Ramos (cell line): ENCODE data around the gene RYR3.

ENCODE experiments used
- in situ Hi-C: fragments of 300-500 bp; cut with MboI; formaldehyde crosslinking; loops from one replicate; pipeline ENCODE4 v1.14.3; 2022; ENCODE audit warnings: low sequenced_read_pairs; ENCODE audit not compliant: unreplicated experiment

Gene RYR3

GRCh38 chr15:33315044-33315443 lies 4.3 kb downstream of the RYR3 start:
- in situ Hi-C loops: no loop called here

GRCh38 chr15:33317896-33318295 lies 7.1 kb downstream of the RYR3 start:
- in situ Hi-C loops: no loop called here

- in situ Hi-C loops: no loop called here
Observed at GRCh38 chr15:33320017-33320416, 9.2 kb downstream of the RYR3 start.

GRCh38 chr15:33322091-33322490 lies 11.3 kb downstream of the RYR3 start:
- in situ Hi-C loops: no loop called here

- in situ Hi-C loops: no loop called here
Observed at GRCh38 chr15:33324609-33325008, 13.8 kb downstream of the RYR3 start.

GRCh38 chr15:33326908-33327307 lies 16.1 kb downstream of the RYR3 start:
- in situ Hi-C loops: no loop called here

GRCh38 chr15:33328106-33328505 lies 17.3 kb downstream of the RYR3 start:
- in situ Hi-C loops: no loop called here

DNA sequence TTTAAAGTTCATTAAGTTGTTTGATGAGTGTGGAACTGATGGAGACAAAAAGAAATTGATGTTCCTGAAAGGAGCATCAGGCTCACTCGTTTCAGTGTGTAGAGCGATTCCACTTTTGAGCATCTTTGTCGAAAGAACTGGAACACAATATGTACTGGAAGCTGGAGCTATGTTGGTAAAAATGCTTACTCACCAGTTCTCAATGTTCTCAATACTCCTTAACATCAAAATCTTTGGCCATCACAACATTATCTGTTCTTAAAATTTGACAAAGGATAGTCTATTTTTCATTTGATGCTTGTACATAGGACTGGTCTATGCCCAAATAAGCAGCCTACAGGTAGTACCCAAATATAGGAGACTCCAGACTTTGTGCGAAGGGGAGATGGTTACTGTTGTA lies 18.7 kb downstream of the RYR3 start:
- in situ Hi-C loops: no loop called here

DNA sequence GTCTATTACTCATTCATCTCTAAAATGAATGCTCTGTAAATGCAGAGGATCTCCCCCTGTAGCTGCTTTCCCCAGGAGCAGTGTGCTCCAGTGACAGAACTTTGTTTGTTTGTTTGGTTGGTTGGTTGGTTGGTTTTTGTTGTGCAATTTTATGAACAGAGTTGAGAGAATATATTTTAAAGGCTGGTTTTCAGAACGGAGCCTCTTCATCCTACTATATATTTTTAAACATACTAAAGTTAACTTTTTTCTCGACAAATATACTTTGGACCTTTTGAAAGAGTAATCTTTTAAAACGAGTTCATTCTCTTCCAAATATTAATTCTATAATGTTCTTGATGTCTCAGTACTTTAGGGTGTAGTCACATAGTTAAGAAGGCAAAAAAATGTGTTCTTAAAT lies 20.2 kb downstream of the RYR3 start:
- in situ Hi-C loops: no loop called here

DNA sequence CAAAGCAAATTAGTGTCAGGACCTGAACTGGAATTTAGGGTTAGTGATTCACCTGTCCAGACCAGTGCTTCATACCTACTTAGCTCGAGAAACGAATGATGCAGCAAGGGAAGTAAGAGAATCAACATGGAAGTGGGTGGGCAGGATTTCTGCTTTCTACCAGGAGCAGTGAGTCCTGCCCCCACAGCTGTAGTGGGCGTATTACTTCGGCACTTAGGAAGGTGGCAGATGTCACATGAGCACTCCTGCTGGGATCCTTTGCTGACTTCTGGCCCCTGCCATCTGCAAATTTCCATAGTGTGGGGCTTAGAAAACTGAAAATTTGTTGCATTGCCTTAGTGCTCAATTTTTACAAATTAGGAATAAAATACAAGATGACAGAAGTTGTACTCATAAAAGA lies 31.2 kb downstream of the RYR3 start:
- in situ Hi-C loops: no loop called here

GRCh38 chr15:33343275-33343674 lies 32.5 kb downstream of the RYR3 start:
- in situ Hi-C loops: no loop called here

DNA sequence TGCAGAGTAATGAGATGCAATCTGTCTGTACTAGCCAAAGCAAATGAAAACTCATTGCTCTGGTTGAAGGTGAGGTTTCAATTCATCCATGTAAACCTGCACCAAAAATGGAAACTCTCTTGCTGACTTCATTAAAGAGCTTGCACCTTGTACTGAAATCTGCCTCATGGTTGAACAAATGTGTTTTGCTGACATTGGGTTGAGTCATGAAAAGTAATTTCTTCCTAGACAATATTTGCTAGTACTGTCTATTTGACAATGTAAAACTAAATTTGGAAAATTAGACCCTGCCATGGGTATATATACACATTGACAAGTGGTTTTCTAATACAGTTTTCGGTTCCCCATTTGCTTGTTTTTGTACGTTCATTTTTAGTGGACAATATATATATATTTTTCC lies 33.3 kb downstream of the RYR3 start:
- in situ Hi-C loops: no loop called here

GRCh38 chr15:33344530-33344929 lies 33.8 kb downstream of the RYR3 start:
- in situ Hi-C loops: no loop called here

DNA sequence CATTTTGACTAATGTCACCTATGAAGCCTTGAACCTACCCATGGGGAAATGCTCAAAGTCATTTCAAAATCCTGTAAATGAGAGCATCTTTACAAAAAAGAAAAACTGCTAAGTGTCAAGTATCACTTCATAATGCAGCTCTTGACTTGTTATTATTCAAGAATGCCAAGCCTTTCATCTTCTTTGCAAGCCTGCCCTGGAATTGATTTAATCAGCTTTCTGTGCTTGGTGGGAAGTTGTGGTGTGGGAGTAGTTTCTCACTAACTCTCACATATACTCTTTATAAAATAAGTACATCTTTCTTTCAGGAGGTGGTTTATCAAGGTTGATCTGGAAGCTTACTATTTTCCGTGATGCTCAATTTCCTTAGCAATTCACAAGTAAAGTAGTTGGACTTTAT lies 43.6 kb downstream of the RYR3 start:
- in situ Hi-C loops: no loop called here

DNA sequence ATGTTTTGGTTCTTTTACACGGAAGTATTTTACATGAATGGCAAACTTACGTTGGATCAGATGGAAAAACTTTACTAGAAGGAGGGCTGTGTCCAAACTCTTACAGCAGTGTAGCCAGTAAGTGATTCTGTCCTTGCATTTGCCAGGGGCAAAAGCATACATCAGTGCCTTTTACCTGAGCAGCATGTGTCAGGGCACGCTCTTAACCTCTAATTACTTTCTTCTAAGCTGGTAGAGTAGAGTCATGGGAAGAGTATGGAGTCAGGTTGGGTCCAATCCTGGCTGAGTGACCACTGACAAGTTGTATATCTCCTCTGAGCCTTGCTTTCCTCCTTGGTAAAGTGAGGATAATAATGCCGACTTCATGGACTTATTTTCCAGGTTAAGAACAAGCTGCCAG lies 47.1 kb downstream of the RYR3 start:
- in situ Hi-C loops: no loop called here

DNA sequence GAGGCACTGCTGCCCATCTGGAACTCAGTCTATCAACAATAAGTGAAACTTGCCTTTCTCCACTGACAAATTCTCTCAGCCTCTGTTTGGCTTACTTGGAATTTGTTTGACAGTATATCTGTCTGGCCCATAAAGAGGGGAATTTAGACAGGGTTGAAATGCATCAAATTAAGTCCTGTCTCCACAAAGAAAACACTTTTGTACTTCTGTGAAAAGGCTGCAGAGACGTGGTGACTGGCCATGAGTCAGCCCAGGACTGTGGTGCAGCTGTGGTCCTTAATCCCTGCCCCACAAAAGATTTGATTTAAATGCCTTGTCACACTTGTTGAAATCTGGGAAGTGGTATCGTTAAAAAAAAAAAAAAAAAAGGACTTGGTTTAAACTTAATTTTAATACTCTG lies 47.5 kb downstream of the RYR3 start:
- in situ Hi-C loops: no loop called here

DNA sequence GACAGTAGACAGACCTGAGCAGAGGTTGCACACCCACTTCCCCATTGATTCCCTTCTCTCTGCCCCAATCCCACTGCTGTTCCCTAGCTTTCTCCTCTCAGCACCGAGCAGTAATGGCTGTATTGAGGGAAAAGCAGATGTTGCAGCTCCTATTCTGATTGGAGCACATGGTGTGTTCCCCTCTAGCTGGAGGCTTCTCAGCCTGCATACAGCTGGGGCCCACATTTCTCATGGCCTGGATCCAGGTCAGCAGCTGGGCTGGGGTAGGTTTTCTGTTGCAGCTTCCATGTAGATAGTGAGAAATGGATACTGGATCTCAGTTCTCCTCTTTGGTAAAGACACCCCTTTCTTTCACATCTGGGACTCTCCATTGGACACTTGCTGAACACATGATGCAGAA lies 50.1 kb downstream of the RYR3 start:
- in situ Hi-C loops: no loop called here

DNA sequence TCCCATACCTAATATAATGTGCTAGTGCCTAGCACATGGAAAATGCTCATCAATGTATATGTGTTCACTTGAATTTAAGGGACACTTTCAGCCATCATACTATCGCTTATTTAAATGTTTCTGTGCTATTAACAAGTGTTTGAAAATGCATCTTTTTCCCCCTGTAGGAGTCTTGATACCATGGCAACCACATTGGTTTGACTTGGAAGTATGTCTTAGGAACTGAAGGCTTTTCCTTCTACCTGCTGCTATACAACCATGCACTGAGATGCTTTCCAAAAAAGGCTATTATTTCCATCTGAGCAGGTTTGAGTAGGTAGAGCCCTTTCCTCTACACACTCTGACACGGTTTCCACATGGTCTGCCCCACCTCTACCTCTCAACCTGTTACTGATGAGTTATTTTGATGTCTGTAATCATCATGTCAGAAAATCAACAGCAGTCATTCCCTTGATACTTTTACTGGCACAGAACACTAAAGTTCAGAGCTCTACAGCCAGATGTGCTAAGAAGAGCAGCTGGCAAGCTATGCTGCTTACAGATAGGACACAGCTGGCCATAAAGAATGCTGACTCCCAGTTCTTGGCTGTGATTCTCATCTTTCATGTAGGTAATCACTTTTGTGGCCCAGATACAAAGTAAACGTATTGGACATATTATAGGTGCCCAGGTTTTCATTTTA lies 59.3 kb downstream of the RYR3 start:
- in situ Hi-C loops: no loop called here

- in situ Hi-C loops: no loop called here
Observed at GRCh38 chr15:33370623-33371020, 59.9 kb downstream of the RYR3 start.

DNA sequence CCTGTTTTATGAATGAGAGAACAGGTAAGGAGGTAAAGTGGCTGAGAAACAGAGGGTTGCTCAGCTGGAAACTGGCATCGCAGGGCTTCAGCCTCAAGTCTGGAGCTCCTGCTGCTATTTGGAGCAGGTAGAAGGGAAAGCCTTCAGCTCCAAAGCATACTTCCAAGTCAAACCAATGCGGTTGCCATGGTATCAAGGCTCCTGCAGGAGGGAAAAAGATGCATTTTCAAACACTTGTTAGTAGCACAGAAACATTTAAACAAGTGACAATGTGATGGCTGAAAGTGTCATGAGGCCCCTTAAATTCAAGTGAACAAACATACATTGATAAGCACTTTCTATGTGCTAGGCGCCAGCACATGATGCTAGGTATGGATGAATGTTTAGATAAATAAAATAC lies 60.4 kb downstream of the RYR3 start:
- in situ Hi-C loops: no loop called here

DNA sequence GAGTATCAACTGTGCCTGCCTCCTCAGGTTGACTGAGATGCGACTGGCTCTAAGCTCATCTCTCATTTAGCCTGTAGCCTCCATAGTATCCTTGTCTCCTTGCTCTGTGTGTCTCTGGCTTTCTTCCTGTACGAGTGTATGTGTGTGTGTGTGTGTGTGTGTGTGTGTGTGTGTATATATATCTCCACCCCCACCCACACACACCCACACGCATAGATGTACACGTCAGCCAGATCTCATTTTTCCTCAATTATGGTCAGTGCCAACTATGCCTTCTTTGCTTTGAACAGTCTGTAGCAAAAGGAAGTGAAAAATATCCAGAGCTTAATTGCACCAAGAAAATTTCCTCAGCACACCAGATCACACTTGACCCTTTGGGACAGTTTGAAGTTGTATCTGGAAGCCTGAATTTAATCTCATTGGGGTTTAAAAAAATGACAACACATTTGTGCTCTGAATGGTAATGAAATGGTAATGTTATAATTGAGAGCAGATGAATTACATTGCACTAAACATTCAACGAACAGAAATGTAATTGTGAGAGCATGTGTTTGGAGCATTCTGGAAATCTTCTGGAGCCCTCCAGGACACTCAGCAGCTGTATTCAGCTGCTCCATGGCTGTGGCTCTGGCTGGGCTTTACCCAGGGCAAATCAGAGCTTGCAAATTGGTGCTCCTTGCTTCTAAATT lies 63.6 kb downstream of the RYR3 start:
- in situ Hi-C loops: no loop called here

DNA sequence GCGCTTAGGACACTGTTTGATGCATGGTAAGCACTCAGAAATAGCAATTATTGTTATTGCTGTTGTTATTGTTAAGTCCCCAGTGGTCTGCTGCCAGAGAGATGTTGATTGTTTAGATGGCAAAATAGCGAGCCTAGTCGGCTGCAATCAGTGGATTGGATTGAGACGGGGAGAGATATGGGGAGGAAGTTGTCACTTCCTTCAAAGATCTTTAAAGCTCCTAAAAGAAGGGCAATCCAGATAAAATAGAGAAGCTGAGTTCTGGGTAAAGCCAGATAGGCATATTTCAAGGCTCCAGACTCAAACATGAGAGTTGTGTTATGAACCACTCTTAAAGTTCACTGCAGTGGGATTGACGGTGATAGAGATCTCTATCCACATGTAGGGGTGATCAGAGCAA lies 64.5 kb downstream of the RYR3 start:
- in situ Hi-C loops: no loop called here
